Cardiac fibroblast (primary cell): ENCODE measurements around the gene CFAP99.

ENCODE experiments used
- DNase-seq, 2 donors: peaks; one replicate each; pipeline versions ENCODE4 v3.0.0 to v3.0.0-alpha.2; 2010; ENCODE audit warnings: low read depth in 2 of 2
- H3K4me3 ChIP-seq, 2 donors: replicated peaks in 1 of 2; 1 replicate in 1 of 2; 2 replicates in 1 of 2; pipeline ENCODE4 v1.5.1; 2011; ENCODE audit warnings: low read depth in 2 of 2, low read length in 2 of 2, mild to moderate bottlenecking in 2 of 2, moderate library complexity in 1 of 2
- CTCF ChIP-seq: IDR thresholded peaks from one replicate; pipeline ENCODE4 v1.5.1; 2011; ENCODE audit warnings: low read depth, mild to moderate bottlenecking, low read length, inconsistent platforms

The CFAP99 gene

DNA sequence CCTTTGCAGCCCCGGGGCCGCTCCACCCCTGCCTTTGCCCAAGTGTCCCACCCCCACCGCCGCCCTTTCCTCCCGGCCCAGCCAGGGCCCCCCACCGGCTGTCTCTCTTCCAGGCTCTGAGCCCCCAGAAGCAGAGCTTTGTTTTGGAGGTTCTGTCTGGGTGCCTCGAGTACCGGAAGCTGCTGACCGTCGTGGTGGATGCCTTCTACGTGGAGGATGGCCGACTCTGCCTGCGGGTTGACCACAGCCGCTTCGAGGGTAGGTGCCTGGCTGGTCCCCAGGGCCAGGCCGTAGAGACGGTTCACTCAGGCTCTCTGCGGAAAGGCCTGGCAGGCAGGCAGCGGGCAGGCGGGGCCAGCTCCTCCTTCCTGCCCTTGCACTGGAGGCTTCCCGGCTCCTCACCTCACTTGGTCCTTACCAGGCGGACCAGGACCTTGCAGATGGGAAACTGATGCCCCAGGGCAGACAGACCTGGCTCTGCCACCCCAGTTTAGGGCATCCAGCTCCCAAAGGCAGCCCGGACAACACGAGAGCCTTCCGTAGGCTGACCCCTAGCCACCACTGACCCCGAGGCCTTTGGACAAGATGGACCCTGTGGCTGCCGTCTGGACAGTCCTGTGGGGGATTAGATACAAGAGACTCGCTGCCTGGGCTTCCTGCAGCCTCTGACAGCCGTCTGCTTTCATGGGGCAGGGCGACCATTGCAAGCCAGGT, 18.2 kb downstream of the CFAP99 start:
- no peak for TF ChIP-seq CTCF
- DNase-seq = no peak

DNA sequence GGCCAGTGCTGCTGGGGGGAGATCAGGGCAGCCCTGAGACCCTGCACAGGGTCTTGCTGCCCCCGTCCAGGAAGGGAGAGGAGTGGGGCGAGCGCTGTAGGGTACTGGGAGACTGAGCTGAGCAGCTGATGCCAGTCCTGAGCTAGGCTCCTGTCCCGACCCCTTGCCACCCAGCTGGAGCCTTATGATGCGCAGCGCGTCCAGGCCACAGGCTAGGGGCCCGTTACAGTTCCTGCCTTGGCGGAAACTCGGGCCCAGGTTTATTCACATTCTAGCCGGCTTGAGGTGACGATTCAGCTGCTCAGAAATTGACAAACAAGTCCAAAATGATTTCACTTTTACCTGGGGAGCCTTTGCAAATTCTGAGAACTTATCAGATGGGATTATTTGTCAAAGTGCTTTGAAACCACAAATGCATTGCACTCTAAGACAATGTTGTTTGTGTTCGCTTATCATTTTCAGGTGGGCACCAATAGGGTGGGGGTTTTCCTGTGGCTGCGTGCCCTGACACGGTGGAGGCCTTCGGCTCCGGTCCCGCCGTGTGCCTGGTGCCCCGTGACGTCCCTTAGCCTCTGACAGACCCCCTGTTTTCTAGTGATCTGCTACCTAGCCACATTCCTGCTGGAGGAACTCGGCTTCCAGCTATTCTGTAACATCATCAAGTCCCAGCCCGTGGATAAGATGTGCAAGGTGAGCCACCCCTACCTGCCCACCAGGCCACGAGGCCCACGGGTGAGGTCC, 18.9 kb downstream of the CFAP99 start:
- DNase-seq = no peak
- H3K4me3 ChIP-seq = no peak overlapping the region
- no peak for TF ChIP-seq CTCF

More for the DNA sequence above, 18.2 kb downstream of the CFAP99 start:
- H3K4me3 ChIP-seq = no peak overlapping the region

GRCh38 chr4:2438822-2439718, 20.3 kb downstream of the CFAP99 start:
- TF ChIP-seq CTCF = no peak
- no peak for DNase-seq
- H3K4me3 ChIP-seq = no peak overlapping the region

DNA sequence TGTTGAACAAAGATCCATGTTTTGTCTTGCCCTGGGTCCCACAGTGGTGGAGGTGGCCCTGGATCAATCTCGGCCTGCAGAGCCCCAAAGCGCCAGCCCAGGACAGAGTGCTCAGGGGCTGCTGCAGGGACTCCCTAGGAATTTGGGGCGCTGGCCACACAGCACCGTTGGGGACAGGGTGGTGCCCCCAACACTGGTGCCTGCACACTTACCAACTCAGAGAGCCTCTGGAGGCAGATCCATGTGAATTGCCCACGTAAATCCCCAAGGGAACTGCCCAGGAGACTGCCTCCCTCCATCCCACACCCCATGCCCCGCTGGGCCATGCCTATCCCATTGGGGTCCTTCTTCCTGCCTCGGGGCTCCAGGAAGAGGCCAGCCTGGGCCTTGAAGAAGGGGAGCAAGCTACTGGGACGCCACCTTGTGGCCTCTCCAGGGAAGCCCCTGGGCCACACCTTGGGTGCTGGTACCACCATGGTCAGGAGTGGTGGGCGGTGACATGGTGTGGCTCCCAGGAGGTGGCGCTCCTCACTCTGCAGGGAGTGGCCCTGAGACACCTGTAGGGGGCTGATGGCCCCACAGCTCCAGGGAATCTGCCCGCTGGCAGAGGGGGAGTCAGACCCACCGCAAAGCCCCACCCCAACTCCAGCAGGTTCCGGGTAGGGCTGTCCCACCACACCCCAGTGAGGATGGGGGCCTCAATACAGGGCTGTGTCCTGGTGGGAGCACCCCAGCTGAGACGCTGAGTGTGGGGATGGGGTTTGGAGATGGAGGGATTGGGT, 22.8 kb downstream of the CFAP99 start:
- peak; percentile 69 to 70 for DNase-seq
- peak; percentile 91 for TF ChIP-seq CTCF
- no peak overlapping the region for H3K4me3 ChIP-seq

DNA sequence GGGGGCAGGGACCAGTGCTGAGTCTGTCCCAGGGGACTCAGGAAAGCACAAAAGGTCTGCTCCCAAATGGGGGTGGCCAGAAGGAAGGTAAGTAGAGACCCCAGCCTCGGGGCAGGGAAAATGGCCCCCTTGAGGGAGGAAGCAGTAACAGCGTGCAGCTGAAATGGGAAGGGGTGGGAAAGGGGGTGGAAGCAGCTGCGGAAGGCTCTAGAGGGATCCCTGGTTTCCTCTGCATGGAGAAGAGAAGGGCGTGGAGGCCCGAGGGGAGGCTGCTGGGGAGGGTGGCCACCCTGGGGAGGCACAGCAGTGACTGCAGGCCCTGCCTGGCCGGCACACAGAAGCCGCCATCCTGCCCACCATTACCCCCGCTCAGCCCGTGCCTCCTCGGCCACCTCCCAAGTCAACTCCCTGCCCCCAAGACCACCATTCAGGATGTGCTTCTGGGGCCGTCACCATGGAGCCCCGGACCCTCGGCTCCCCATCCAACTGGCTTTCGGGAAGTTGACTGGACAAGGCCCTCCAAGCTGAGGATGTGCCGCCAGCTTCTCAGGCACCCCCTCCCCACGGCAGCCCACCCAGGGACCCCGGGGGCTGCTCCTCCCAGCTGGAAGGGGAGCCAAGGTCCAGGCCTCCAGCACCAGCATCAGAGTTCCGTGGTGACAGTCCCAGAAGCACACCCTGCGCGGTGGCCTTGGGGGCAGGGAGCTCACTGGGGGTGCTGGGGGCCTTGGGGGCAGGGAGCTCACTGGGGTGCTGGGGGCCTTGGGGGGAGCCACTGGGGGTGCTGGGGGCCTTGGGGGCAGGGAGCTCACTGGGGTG, 23.6 kb downstream of the CFAP99 start:
- no peak for DNase-seq
- no peak overlapping the region for H3K4me3 ChIP-seq
- TF ChIP-seq CTCF = no peak
